HG03565 (cell line): ENCODE results near the gene ARRDC1.
A peak's percentile ranks its signal among the peaks of the same experiment; 100 is the strongest.
"Not testable (repeated sequence)": the region's sequence is repeated elsewhere in the genome, so short reads cannot be mapped to it uniquely, and the experiment has no call there.

Experiments used
- ATAC-seq: cut with Tn5 transposase; IDR thresholded peaks from one replicate; pipeline ENCODE4 v1.9.1; 2021; ENCODE audit warnings: mild to moderate bottlenecking, moderate library complexity; ENCODE audit not compliant: unreplicated experiment

The ARRDC1 gene

GRCh38 chr9:137583957-137584356 is 21.5 kb upstream of the ARRDC1 start:
- ATAC-seq = no peak

- no peak for ATAC-seq
These were observed 18.6 kb upstream of the ARRDC1 start for GRCh38 chr9:137586854-137587253.

GRCh38 chr9:137588311-137588710 is 17.2 kb upstream of the ARRDC1 start:
- no peak for ATAC-seq

GRCh38 chr9:137588891-137589290 is 16.6 kb upstream of the ARRDC1 start:
- ATAC-seq = no peak

DNA sequence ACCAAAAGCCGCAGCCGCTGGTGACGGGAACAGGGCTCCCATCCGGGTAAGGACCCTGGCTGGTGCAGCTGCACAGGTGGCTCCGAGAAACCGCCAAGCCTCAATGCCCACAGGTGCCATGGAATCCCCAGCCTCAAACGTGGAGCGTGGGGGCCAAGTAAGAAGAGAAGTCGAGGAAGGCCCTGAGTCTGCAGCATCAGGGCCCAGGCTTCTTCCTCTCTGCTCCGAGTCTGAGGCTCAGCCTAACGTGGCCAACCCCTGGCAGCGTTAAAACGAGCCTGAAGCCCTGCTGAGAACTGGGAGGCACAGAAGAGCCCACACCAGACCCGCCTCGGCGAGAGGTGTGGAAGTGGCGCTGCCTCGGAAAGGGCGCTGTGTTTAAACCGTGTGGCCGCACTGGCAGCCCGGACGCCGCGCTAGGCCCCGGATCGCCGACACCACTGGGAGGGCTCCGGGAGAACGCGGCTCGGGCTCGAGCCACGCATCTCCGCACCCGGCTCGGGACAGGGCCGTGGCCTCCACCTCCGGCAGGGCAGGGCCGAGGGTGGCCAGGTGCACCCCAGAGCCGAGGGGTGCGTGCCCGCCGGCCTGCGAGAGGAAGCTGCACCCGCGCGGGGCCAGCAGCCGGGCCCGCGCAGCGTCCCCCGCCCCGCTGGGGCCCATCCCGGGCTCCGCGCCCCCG is 15.9 kb upstream of the ARRDC1 start:
- ATAC-seq = peak; percentile 12

DNA sequence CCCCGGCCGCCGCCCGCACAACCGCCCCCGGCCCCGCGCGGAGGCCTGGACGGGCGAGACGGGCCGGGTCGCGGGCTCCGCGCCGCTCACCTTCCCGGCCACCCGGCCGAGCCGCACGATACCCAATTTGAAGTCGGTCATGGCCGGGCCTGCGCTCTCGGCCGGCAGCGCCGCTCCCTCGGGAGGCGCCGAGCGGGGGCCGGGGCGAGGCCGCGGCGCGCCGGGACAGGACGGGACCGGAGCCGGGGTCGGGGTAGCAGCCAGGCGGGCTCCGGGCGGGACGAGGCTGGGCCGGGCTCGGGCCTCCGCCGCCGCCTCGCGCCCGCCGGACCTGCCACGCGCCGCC is 15.4 kb upstream of the ARRDC1 start:
- no peak for ATAC-seq

GRCh38 chr9:137590469-137591383 is 14.8 kb upstream of the ARRDC1 start, which contains the start of gene ZMYND19:
Gene ZMYND19, minus strand, starts transcription at chr9:137590512. Its CDS starts 249 bp downstream, at chr9:137590263.
- peak; percentile 71 for ATAC-seq

DNA sequence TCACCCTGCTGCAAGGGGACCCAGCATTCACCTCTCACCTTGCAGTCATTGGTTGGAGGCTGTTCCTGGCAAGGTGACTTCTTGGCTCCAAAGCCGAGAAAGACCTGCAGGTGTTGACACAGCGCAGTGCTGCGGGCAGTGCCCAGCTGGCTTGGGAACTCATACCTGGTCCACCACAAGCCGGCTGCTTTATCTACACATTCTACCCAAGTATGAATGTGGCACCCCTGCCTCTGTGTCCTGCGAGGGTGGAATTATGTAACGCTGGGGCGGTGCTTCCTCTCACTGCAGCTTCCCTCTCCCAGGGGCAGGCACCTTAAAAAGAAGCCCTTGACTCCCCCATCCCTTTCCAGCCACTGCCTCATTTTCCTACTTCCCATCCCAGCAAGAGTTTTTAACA is 12.7 kb upstream of the ARRDC1 start:
- ATAC-seq = no peak

GRCh38 chr9:137593176-137593575 is 12.3 kb upstream of the ARRDC1 start:
- ATAC-seq = no peak

DNA sequence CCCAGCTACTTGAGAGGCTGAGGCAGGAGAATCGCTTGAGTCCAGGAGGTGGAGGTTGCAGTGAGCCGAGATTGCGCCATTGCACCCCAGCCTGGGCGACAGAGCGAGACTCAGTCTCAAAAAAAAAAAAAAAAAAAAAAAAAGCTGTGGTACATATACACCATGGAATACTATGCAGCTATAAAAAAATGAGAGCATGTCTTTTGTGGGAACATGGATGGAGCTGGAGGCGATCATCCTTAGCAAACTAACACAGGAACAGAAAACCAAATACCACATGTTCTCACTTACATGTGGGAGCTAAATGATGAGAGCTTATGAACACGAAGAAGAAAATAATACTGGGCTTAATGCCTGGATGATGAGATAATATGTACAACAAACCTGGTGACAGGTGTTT is 8.9 kb upstream of the ARRDC1 start:
- not testable (repeated sequence) for ATAC-seq

- ATAC-seq = no peak
These were observed 6.5 kb upstream of the ARRDC1 start for GRCh38 chr9:137598943-137599342.

- ATAC-seq = no peak
These were observed 2.8 kb upstream of the ARRDC1 start for GRCh38 chr9:137602661-137603060.

- no peak for ATAC-seq
These were observed 1.6 kb upstream of the ARRDC1 start for GRCh38 chr9:137603879-137604278.

- no peak for ATAC-seq
These were observed 970 bp upstream of the ARRDC1 start for GRCh38 chr9:137604345-137605086.

GRCh38 chr9:137606005-137606621 is 627 bp downstream of the ARRDC1 start:
- peak; percentile 6 for ATAC-seq

DNA sequence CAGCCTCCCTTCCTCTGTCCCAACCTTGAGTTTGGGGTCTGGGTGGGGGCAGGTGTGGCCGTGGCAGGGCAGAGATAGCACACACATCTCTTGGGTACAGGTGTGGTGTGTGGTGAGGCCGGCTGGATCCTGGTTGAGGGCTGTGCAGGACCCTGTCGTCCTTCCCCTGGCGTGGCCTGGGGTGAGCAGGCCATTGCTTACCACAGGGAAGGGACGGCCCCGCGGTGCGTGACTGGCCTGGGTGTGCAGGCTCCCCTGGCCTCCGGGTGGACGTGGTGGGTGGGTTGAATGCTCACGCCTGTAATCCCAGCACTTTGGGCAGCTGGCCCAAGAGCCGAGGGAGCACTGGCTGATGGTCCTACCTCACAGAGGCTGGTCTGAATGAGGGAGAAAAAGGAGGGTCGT is 1.2 kb downstream of the ARRDC1 start:
- ATAC-seq = no peak

GRCh38 chr9:137607141-137607857 is 1.8 kb downstream of the ARRDC1 start:
- no peak for ATAC-seq

DNA sequence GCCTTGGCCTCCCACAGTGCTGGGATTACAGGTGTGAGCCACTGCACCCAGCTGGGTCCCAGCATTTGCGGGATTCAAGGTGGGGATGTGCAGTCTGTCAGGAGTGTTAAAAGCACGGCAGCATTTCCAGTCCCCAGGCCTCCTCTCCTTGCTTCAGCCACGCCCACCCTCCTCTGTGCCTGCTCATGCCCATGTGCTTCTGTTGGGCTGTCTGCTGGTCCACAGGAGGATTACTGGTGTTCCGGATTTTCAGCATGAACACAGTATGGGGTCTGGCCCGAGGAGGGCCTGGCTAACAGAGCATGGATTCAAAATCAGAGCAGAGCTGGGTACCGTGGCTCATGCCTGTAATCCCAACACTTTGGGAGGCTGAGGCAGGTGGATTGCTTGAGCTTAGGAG is 5.5 kb downstream of the ARRDC1 start:
- no peak for ATAC-seq

DNA sequence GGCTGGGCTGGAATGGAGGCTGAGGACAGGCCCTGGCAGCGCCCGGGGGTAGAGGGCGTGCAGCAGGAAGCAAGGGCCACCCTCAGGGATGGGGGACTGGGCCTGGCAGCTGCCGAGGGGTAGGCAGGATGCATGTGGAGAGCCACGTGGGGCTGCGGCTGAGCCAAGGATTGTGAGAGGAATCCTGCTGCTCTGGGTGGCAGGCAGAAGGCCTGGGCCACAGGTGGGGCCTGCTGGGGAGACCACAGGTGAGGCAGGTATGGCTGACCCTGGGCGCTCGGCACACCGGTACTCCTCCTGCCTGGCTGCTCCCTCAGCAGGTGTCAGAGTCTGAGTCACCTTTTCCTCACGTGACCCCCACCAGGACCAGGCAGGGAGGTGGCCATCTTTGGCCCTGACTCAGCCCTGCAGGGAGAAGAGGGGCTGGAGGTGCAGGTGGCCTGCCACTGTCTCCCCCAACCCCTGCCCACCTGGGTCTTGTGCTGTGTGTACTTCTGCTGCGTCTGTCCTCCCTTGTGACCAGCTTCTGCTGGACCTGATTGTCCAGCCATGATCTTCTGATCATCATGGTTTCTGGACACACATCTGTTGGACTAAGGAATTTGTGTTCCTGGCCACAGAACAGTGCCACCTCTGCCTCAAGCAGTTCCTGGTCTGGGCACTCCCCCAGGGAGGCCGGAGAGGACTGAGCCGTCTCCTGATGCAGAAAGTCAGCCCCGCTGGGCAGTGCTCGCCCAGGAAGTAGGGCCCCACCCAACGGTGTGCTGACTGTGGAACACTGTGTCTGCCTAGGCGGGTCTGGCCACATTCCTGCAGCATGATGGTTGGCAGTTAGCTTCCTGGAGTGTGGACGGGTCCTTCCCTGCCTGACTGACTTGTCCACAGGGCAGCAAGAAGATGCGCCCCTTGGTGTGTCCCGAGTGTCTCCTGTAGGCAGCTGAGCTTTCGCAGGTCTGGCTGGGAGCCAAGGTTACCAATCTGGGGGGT is 6.4 kb downstream of the ARRDC1 start:
- no peak for ATAC-seq
